ENCODE data around the gene RIC8A.

The RIC8A gene

GRCh38 chr11:206002-206384 lies 1.5 kb upstream of the RIC8A start:
- Histone ChIP-seq H4K20me1 (ENCODE audit: insufficient read depth, low read length) (peaks cover 16% of the 10 kb centered on the region), H3K4me2 (ENCODE audit: low read length) (peak overlapping the region; percentile 84), H3K27ac (ENCODE audit: low read length) (no peak overlapping the region), H3K9me3 (ENCODE audit: insufficient read depth, low read length) (no peaks in the 10 kb centered on the region), H3K79me2 (ENCODE audit: low read length) (peaks cover 52% of the 10 kb centered on the region), H2AFZ (ENCODE audit: low read depth, low read length) (no peak overlapping the region), H3K4me1 (ENCODE audit: low read length) (peaks cover 21% of the 10 kb centered on the region), H3K36me3 (replicated peaks; ENCODE audit: low read depth, low read length) (peaks cover 33% of the 10 kb centered on the region), H3K27me3 (ENCODE audit: low read depth, low read length) (no peaks in the 10 kb centered on the region), H3K9ac (ENCODE audit: low read length) (peak overlapping the region; percentile 79), H3K4me3 (ENCODE audit: low read length) (peak overlapping the region; percentile 95)
- no peak for TF ChIP-seq EZH2phosphoT487 (IDR thresholded peaks at IDR 0.05; ENCODE audit: low read depth)
- TF ChIP-seq, protein P1, sequence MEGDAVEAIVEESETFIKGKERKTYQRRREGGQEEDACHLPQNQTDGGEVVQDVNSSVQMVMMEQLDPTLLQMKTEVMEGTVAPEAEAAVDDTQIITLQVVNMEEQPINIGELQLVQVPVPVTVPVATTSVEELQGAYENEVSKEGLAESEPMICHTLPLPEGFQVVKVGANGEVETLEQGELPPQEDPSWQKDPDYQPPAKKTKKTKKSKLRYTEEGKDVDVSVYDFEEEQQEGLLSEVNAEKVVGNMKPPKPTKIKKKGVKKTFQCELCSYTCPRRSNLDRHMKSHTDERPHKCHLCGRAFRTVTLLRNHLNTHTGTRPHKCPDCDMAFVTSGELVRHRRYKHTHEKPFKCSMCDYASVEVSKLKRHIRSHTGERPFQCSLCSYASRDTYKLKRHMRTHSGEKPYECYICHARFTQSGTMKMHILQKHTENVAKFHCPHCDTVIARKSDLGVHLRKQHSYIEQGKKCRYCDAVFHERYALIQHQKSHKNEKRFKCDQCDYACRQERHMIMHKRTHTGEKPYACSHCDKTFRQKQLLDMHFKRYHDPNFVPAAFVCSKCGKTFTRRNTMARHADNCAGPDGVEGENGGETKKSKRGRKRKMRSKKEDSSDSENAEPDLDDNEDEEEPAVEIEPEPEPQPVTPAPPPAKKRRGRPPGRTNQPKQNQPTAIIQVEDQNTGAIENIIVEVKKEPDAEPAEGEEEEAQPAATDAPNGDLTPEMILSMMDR (IDR thresholded peaks at IDR 0.05; ENCODE audit: low read depth, low read length): no peak

- Histone ChIP-seq H3K9ac (ENCODE audit: low read length) (peak overlapping the region; percentile 79), H2AFZ (ENCODE audit: low read depth, low read length) (no peak overlapping the region), H3K27me3 (ENCODE audit: low read depth, low read length) (no peaks in the 10 kb centered on the region), H3K79me2 (ENCODE audit: low read length) (peaks cover 52% of the 10 kb centered on the region), H4K20me1 (ENCODE audit: insufficient read depth, low read length) (peaks cover 16% of the 10 kb centered on the region), H3K4me2 (ENCODE audit: low read length) (peak overlapping the region; percentile 84), H3K4me3 (ENCODE audit: low read length) (peak overlapping the region; percentile 95), H3K9me3 (ENCODE audit: insufficient read depth, low read length) (no peaks in the 10 kb centered on the region), H3K27ac (ENCODE audit: low read length) (peak overlapping the region; percentile 97), H3K36me3 (replicated peaks; ENCODE audit: low read depth, low read length) (peaks cover 40% of the 10 kb centered on the region), H3K4me1 (ENCODE audit: low read length) (peaks cover 21% of the 10 kb centered on the region)
- TF ChIP-seq EZH2phosphoT487 (IDR thresholded peaks at IDR 0.05; ENCODE audit: low read depth): no peak
Measured at GRCh38 chr11:206526-207207, 841 bp upstream of the RIC8A start.

- peak overlapping the region; percentile 95 for H3K4me3 ChIP-seq (ENCODE audit: low read length)
- peaks cover 52% of the 10 kb centered on the region for H3K79me2 ChIP-seq (ENCODE audit: low read length)
- H2AFZ ChIP-seq (ENCODE audit: low read depth, low read length): no peak overlapping the region
- H4K20me1 ChIP-seq (ENCODE audit: insufficient read depth, low read length): peaks cover 16% of the 10 kb centered on the region
- H3K27me3 ChIP-seq (ENCODE audit: low read depth, low read length): no peaks in the 10 kb centered on the region
- H3K4me2 ChIP-seq (ENCODE audit: low read length): peak overlapping the region; percentile 90
- no peaks in the 10 kb centered on the region for H3K9me3 ChIP-seq (ENCODE audit: insufficient read depth, low read length)
- peak overlapping the region; percentile 97 for H3K27ac ChIP-seq (ENCODE audit: low read length)
- H3K4me1 ChIP-seq (ENCODE audit: low read length): peaks cover 21% of the 10 kb centered on the region
- H3K9ac ChIP-seq (ENCODE audit: low read length): peak overlapping the region; percentile 99
- TF ChIP-seq EZH2phosphoT487 (IDR thresholded peaks at IDR 0.05; ENCODE audit: low read depth): no peak
- TF ChIP-seq, protein P1 (IDR thresholded peaks at IDR 0.05; ENCODE audit: low read depth, low read length): no peak
- peaks cover 48% of the 10 kb centered on the region for H3K36me3 ChIP-seq (replicated peaks; ENCODE audit: low read depth, low read length)
Measured at GRCh38 chr11:207863-208180, 314 bp downstream of the RIC8A start.

- Histone ChIP-seq H3K36me3 (replicated peaks; ENCODE audit: low read depth, low read length) (peaks cover 53% of the 10 kb centered on the region), H3K4me2 (ENCODE audit: low read length) (peak overlapping the region; percentile 90), H3K4me3 (ENCODE audit: low read length) (peak overlapping the region; percentile 95), H3K27ac (ENCODE audit: low read length) (peak overlapping the region; percentile 97), H2AFZ (ENCODE audit: low read depth, low read length) (no peak overlapping the region), H3K4me1 (ENCODE audit: low read length) (peaks cover 21% of the 10 kb centered on the region), H3K9me3 (ENCODE audit: insufficient read depth, low read length) (no peaks in the 10 kb centered on the region), H3K27me3 (ENCODE audit: low read depth, low read length) (no peaks in the 10 kb centered on the region), H3K9ac (ENCODE audit: low read length) (peak overlapping the region; percentile 99), H4K20me1 (ENCODE audit: insufficient read depth, low read length) (peaks cover 16% of the 10 kb centered on the region), H3K79me2 (ENCODE audit: low read length) (peaks cover 52% of the 10 kb centered on the region)
- TF ChIP-seq, protein P1 (IDR thresholded peaks at IDR 0.05; ENCODE audit: low read depth, low read length): no peak
- no peak for TF ChIP-seq EZH2phosphoT487 (IDR thresholded peaks at IDR 0.05; ENCODE audit: low read depth)
Measured at GRCh38 chr11:208181-208916, 841 bp downstream of the RIC8A start.
